Colonic mucosa (tissue), 4 donors: ENCODE data around the gene PCDHGB6. TPM values are rescaled to one million over a fixed set of nuclear protein-coding genes. Genes with fewer than 3 reads are reported as not detected.
"Not testable (repeated sequence)": the region's sequence is repeated elsewhere in the genome, so short reads cannot be mapped to it uniquely, and the experiment has no call there.

Experiments used
- DNase-seq: peaks from one replicate; pipeline ENCODE4 v3.0.0-alpha.2; 2020
- H3K27ac ChIP-seq: fragments of 200-600 bp; one replicate; pipeline ENCODE4 v1.8.0; 2021
- H3K27me3 ChIP-seq: fragments of 200-600 bp; one replicate; pipeline ENCODE4 v1.8.0; 2021
- H3K36me3 ChIP-seq: fragments of 200-600 bp; one replicate; pipeline ENCODE4 v1.8.0; 2021
- H3K4me1 ChIP-seq: fragments of 200-600 bp; one replicate; pipeline ENCODE4 v1.8.0; 2021; ENCODE audit warnings: mild to moderate bottlenecking
- H3K4me3 ChIP-seq: fragments of 200-600 bp; one replicate; pipeline ENCODE4 v1.8.0; 2021
- H3K9ac ChIP-seq, 2 donors: one replicate each; pipeline ENCODE4 v1.7.0; 2013; ENCODE audit warnings: control low read depth in 2 of 2, low read depth in 2 of 2, low read length in 2 of 2
- H3K9me3 ChIP-seq: fragments of 200-600 bp; one replicate; pipeline ENCODE4 v1.8.0; 2021
- intact Hi-C: fragments of 100-400 bp; cut with DNase I; formaldehyde crosslinking; loops from one replicate; pipeline ENCODE4 v1.14.1; 2022
- total RNA-seq, 2 donors: library from RNA; stranded (reverse); fragmentation: NEBNext Ultra II Directional in 1 of 2; extraction: Animal tissue kit (Norgen Biotek cat#: 25700) in 1 of 2; gene quantifications; one replicate each; pipeline ENCODE4 v1.2.1, GENCODE V29; 2021
- TF ChIP-seq, protein P1 (sequence below): fragments of 200-600 bp; IDR thresholded peaks from one replicate; pipeline ENCODE4 v1.8.0; 2022; ENCODE audit warnings: antibody characterized with exemption, mild to moderate bottlenecking
- donor health status: healthy.
- donor health status: DM: no; HTN: no; CAD: no.
- donor health status: DM: no; HTN: no; CAD: no.

The PCDHGB6 gene
- total RNA-seq, 2 donors from 2014 or later, result 1.0 to 1.8 TPM

DNA sequence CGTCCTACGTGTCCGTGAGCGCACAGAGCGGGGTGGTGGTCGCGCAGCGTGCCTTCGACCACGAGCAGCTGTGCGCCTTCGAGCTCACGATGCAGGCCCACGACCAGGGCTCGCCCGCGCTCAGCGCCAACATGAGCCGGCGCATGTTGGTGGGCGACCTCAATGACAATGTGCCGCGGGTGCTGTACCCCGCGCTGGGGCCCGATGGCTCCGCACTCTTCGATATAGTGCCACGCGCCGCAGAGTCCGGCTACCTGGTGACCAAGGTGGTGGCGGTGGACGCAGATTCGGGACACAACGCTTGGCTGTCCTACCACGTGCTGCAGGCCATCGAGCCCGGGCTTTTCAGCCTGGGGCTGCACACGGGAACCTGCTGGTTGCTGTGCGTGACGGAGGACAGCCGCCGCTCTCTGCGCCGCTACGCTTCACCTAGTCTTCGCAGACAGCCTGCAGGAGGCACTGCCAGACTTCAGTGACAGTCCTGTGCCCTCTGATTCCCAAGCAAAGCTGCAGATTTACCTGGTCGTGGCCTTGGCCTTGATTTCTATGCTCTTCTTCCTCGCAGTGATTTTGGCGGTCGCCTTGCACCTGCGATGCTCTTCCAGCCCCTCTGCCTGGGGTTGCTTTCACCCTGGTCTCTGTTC is 20.1 kb downstream of the PCDHGB6 start:
- no peak for DNase-seq
- no peaks in the 10 kb centered on the region for H3K27me3 ChIP-seq
- intact Hi-C loops, result no loop called here

DNA sequence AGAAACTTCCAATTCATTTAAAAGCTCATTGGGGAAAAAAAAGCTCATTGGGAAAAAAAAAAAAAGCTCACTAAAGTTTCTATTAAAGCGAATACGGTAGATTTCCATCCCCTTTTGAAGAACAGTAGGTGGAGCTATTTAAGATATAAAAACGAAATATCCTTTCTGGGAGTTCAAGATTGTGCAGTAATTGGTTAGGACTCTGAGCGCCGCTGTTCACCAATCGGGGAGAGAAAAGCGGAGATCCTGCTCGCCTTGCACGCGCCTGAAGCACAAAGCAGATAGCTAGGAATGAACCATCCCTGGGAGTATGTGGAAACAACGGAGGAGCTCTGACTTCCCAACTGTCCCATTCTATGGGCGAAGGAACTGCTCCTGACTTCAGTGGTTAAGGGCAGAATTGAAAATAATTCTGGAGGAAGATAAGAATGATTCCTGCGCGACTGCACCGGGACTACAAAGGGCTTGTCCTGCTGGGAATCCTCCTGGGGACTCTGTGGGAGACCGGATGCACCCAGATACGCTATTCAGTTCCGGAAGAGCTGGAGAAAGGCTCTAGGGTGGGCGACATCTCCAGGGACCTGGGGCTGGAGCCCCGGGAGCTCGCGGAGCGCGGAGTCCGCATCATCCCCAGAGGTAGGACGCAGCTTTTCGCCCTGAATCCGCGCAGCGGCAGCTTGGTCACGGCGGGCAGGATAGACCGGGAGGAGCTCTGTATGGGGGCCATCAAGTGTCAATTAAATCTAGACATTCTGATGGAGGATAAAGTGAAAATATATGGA is 22.7 kb downstream of the PCDHGB6 start, which contains the start of gene PCDHGA12:
TSS of gene PCDHGA12 (plus strand) at position 176 of the 782 bp plus-strand sequence. CDS start at position 429, 253 bp downstream.
- Histone ChIP-seq H3K9me3 (peaks cover 7% of the 10 kb centered on the region), H3K27ac (no peak within 1 kb of the TSS), H3K4me1 (no peaks in the 10 kb centered on the region), H3K4me3 (no peak within 1 kb of the TSS), H3K27me3 (no peaks in the 10 kb centered on the region), H3K36me3 (no peaks in the 10 kb centered on the region), H3K9ac (no peak within 1 kb of the TSS)
- TF ChIP-seq, protein P1, sequence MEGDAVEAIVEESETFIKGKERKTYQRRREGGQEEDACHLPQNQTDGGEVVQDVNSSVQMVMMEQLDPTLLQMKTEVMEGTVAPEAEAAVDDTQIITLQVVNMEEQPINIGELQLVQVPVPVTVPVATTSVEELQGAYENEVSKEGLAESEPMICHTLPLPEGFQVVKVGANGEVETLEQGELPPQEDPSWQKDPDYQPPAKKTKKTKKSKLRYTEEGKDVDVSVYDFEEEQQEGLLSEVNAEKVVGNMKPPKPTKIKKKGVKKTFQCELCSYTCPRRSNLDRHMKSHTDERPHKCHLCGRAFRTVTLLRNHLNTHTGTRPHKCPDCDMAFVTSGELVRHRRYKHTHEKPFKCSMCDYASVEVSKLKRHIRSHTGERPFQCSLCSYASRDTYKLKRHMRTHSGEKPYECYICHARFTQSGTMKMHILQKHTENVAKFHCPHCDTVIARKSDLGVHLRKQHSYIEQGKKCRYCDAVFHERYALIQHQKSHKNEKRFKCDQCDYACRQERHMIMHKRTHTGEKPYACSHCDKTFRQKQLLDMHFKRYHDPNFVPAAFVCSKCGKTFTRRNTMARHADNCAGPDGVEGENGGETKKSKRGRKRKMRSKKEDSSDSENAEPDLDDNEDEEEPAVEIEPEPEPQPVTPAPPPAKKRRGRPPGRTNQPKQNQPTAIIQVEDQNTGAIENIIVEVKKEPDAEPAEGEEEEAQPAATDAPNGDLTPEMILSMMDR, result no peak
- DNase-seq, result no peak
- intact Hi-C loops, result no loop called here

More for the DNA sequence above, 20.1 kb downstream of the PCDHGB6 start:
- Histone ChIP-seq H3K9me3 (peaks cover 12% of the 10 kb centered on the region), H3K27ac (no peak overlapping the region), H3K4me1 (no peaks in the 10 kb centered on the region), H3K4me3 (no peak overlapping the region), H3K36me3 (no peaks in the 10 kb centered on the region), H3K9ac (no peak overlapping the region)
- TF ChIP-seq, protein P1, result no peak

GRCh38 chr5:141431286-141431685 is 23.5 kb downstream of the PCDHGB6 start:
- Histone ChIP-seq H3K9ac (no peak overlapping the region), H3K27me3 (no peaks in the 10 kb centered on the region), H3K27ac (no peak overlapping the region), H3K4me3 (no peak overlapping the region), H3K4me1 (no peaks in the 10 kb centered on the region), H3K36me3 (no peaks in the 10 kb centered on the region), H3K9me3 (peaks cover 7% of the 10 kb centered on the region)
- intact Hi-C loops, result no loop called here
- DNase-seq, result no peak
- TF ChIP-seq, protein P1, result no peak

DNA sequence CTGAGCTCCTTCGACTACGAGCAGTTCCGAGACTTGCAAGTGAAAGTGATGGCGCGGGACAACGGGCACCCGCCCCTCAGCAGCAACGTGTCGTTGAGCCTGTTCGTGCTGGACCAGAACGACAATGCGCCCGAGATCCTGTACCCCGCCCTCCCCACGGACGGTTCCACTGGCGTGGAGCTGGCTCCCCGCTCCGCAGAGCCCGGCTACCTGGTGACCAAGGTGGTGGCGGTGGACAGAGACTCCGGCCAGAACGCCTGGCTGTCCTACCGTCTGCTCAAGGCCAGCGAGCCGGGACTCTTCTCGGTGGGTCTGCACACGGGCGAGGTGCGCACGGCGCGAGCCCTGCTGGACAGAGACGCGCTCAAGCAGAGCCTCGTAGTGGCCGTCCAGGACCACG is 24.5 kb downstream of the PCDHGB6 start:
- H3K9ac ChIP-seq, H3K36me3 ChIP-seq, H3K27me3 ChIP-seq, intact Hi-C loops, H3K27ac ChIP-seq, H3K4me3 ChIP-seq, H3K9me3 ChIP-seq, DNase-seq, H3K4me1 ChIP-seq: not testable (repeated sequence)

DNA sequence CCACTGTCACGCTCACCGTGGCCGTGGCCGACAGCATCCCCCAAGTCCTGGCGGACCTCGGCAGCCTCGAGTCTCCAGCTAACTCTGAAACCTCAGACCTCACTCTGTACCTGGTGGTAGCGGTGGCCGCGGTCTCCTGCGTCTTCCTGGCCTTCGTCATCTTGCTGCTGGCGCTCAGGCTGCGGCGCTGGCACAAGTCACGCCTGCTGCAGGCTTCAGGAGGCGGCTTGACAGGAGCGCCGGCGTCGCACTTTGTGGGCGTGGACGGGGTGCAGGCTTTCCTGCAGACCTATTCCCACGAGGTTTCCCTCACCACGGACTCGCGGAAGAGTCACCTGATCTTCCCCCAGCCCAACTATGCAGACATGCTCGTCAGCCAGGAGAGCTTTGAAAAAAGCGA is 24.9 kb downstream of the PCDHGB6 start:
- H3K9ac ChIP-seq, intact Hi-C loops, H3K4me3 ChIP-seq, H3K4me1 ChIP-seq, H3K9me3 ChIP-seq, H3K27ac ChIP-seq, DNase-seq, H3K27me3 ChIP-seq, H3K36me3 ChIP-seq: not testable (repeated sequence)

GRCh38 chr5:141434006-141434405 is 26.2 kb downstream of the PCDHGB6 start:
- Histone ChIP-seq H3K4me1 (no peaks in the 10 kb centered on the region), H3K9ac (no peak overlapping the region), H3K4me3 (no peak overlapping the region), H3K27me3 (no peaks in the 10 kb centered on the region), H3K9me3 (no peaks in the 10 kb centered on the region), H3K36me3 (no peaks in the 10 kb centered on the region), H3K27ac (no peak overlapping the region)
- DNase-seq, result no peak
- TF ChIP-seq, protein P1, result no peak
- intact Hi-C loops, result no loop called here
